NB4 (cell line): ENCODE data around the gene NUP188.

ENCODE experiments used
- DNase-seq: peaks from one replicate; pipeline ENCODE4 v3.0.0; 2010; ENCODE audit warnings: low read depth
- H3K4me3 ChIP-seq: one replicate; pipeline ENCODE4 v1.5.1; 2011; ENCODE audit warnings: mild to moderate bottlenecking, low read depth, low read length, moderate library complexity
- MYC ChIP-seq: IDR thresholded peaks from 2 replicates; pipeline ENCODE4 v1.6.1; 2011; ENCODE audit warnings: low read depth, low read length
- POLR2A ChIP-seq: IDR thresholded peaks from 2 replicates; pipeline ENCODE4 v1.6.1; 2011; ENCODE audit warnings: mild to moderate bottlenecking; ENCODE audit not compliant: insufficient read length; ENCODE audit errors: extremely low read depth
- TF ChIP-seq, protein P1 (sequence below): IDR thresholded peaks from 2 replicates; pipeline ENCODE4 v1.6.1; 2011; ENCODE audit warnings: low read depth, low read length
- TF ChIP-seq, protein P2 (sequence below): IDR thresholded peaks from one replicate; pipeline ENCODE4 v1.5.1; 2012; ENCODE audit warnings: low read depth, low read length

Gene NUP188

DNA sequence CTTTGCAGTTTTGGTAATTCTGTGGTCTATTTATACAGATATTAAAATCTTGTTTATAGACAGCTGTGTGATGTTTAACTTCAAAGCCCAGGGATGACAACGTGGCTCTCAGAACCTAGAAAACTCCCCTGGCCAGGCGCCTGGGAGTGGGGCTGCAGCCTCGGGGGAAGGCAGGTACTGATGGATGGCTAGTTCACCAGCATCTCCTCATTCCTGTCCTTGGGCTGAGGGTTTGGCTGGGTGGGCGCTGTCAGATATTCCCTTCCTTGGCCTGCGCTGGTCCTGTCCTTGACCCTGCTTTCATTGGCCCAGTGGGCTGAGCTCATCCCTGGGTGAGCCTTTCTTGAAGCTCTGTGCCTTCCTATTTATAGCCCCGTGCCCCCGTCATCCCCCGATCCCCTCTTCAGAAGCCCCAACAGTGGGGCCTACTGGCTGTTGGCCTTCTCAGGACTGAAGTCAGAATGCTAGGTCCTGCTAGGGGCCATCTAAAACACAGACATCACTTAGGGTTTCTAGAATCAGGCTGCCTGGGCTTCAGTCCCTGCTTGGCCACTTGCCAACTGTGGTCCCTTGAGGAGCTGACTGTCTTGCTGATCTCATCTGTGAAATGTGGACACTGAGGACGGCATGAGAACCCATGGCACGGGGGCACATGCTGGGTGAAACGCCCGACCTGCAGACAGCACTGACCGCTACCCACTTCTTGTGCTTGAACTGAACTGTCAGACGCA lies 59.7 kb downstream of the NUP188 start:
- TF ChIP-seq, protein P1, sequence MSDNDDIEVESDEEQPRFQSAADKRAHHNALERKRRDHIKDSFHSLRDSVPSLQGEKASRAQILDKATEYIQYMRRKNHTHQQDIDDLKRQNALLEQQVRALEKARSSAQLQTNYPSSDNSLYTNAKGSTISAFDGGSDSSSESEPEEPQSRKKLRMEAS, result no peak
- no peak for TF ChIP-seq POLR2A
- TF ChIP-seq, protein P2, sequence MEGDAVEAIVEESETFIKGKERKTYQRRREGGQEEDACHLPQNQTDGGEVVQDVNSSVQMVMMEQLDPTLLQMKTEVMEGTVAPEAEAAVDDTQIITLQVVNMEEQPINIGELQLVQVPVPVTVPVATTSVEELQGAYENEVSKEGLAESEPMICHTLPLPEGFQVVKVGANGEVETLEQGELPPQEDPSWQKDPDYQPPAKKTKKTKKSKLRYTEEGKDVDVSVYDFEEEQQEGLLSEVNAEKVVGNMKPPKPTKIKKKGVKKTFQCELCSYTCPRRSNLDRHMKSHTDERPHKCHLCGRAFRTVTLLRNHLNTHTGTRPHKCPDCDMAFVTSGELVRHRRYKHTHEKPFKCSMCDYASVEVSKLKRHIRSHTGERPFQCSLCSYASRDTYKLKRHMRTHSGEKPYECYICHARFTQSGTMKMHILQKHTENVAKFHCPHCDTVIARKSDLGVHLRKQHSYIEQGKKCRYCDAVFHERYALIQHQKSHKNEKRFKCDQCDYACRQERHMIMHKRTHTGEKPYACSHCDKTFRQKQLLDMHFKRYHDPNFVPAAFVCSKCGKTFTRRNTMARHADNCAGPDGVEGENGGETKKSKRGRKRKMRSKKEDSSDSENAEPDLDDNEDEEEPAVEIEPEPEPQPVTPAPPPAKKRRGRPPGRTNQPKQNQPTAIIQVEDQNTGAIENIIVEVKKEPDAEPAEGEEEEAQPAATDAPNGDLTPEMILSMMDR, result no peak
- no peak for TF ChIP-seq MYC
- H3K4me3 ChIP-seq, result no peak overlapping the region
- DNase-seq, result no peak

DNA sequence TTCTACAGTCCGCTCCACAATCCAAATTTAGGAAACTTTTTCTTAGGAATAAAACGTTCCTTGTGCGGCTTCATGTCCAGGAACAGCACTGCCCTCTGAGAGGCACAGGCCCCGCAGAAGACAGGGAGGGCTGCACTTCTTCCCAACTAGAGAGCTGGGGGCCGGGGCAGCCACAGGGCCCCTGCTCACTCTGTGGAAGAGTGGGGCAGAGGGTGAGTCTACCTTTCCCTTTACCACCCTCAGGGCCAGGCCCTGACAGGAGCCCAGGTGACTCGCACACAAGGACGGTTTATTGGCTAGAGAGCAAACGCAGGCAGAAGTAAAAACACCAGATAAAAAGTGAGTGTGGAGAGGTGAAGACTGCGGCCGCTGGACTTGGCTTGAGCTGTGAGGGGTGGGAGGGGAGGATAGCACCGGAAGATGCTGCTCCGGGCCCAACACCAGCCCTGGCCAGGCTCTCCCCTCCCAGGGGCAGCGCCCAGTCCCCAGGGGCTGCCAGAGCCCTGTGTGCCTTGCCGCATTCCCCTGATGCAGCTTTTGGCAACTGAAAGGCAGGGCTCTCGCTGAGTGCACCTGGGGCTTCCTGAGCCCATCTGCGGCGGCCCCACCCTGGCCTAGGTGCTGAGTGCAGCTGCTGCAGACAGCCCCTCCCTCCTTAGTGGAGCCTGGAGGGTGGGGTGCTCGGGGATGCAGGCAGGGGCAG lies 60.4 kb downstream of the NUP188 start:
- TF ChIP-seq MYC, result no peak
- TF ChIP-seq, protein P1, result no peak
- TF ChIP-seq, protein P2, result no peak
- TF ChIP-seq POLR2A, result no peak
- no peak for DNase-seq
- no peak overlapping the region for H3K4me3 ChIP-seq

- no peak overlapping the region for H3K4me3 ChIP-seq
- TF ChIP-seq POLR2A, result no peak
- no peak for TF ChIP-seq MYC
- TF ChIP-seq, protein P2, result no peak
- TF ChIP-seq, protein P1, result no peak
- DNase-seq, result no peak
Observed at GRCh38 chr9:129008469-129008965, 61.0 kb downstream of the NUP188 start.

DNA sequence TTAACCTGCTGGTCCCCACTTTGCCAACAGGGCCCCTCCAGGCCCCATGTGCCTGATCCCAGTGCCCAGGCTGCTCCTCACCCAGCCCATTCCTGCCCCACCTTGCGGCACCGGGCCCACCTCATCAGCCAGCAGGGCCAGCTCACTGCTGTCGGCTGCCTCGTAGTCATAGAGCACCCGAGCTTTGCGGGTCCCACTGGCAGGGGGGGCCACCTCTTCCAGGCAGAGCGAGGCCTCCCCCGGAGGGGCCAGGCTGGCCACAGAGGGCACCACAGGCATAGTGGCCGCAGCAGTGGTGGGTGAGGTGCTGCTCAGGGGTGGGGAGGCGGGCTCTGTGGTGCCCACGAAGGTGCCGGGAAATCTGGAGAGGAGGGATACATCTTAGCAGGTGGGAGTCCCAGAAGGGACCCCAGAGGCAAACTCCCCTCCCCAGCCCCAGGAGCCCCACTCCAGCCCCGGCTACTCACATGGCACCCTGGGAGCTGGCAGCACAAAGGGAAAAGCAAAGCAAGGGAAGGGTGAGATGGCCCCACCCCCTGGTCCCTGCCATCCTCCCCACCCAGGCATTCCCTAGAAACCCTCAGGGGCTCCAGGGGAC lies 61.6 kb downstream of the NUP188 start:
- no peak for DNase-seq
- TF ChIP-seq POLR2A (no peak), MYC (no peak)
- TF ChIP-seq, protein P1, result no peak
- TF ChIP-seq, protein P2, result no peak
- no peak overlapping the region for H3K4me3 ChIP-seq

GRCh38 chr9:129009584-129010141 lies 62.2 kb downstream of the NUP188 start:
- TF ChIP-seq, protein P2, result no peak
- DNase-seq, result no peak
- no peak overlapping the region for H3K4me3 ChIP-seq
